GM12878 (cell line): ENCODE data around the gene CATSPER1. TPM values are rescaled to one million over a fixed set of nuclear protein-coding genes. Genes with fewer than 3 reads are reported as not detected.

ENCODE experiments used
- ATAC-seq: fragments of 200-7000 bp; cut with Tn5 transposase; 3 replicates; pipeline ENCODE4 v1.9.1; 2020; ENCODE audit warnings: mild to moderate bottlenecking, moderate library complexity
- BruUV-seq: library from RNA; stranded (reverse); fragments of 400-500 nt; replicated peaks from 2 replicates; lab custom pipeline; 2021; lab: Mats Ljungman, UMichigan
- CTCF ChIA-PET: fragments of 300-600 bp; sonication (Branson Sonifier 250); formaldehyde crosslinking; extraction: SDS; loops from one replicate; lab custom pipeline; 2021; ENCODE audit warnings: inconsistent platforms; lab: Yijun Ruan, JAX
- POLR2A ChIA-PET: fragments of 350-600 bp; formaldehyde crosslinking; extraction: SDS; loops from one replicate; lab custom pipeline; 2021; ENCODE audit warnings: inconsistent platforms; lab: Charles Lee
- RAD21 ChIA-PET: fragments of 300-600 bp; sonication (Branson Sonifier 250); formaldehyde crosslinking; loops from one replicate; lab custom pipeline; 2023; ENCODE audit warnings: antibody characterized with exemption; ENCODE audit not compliant: unreplicated experiment; lab: Charles Lee
- SMC1A ChIA-PET: fragments of 300-600 bp; sonication (Branson Sonifier 250); formaldehyde crosslinking; loops from one replicate; lab custom pipeline; 2023; ENCODE audit not compliant: unreplicated experiment, uncharacterized antibody; lab: Charles Lee
- DNase-seq: peaks from one replicate; pipeline ENCODE4 v3.0.0-alpha.2; 2011; ENCODE audit warnings: low read depth, low spot score
- FAIRE-seq: peaks from 3 replicates; lab custom pipeline; 2011; peaks lifted over from hg19 to GRCh38; lab: Jason Lieb, UNC
- H2AFZ ChIP-seq: 2 replicates; pipeline ENCODE4 v1.6.0; 2011; ENCODE audit warnings: low read depth, low read length, control low read depth; ENCODE audit not compliant: control insufficient read depth
- H3K27ac ChIP-seq: 2 replicates; pipeline ENCODE4 v1.5.1; 2011; ENCODE audit warnings: control low read depth; ENCODE audit not compliant: control insufficient read depth, insufficient read depth
- H3K27me3 ChIP-seq, 2 experiments: replicated peaks in 1 of 2; 2 replicates each; pipeline versions ENCODE4 v1.6.0 to v1.6.1; 2011; ENCODE audit warnings: low read length in 1 of 2; ENCODE audit not compliant: control insufficient read depth in 2 of 2, insufficient read depth in 2 of 2
- H3K36me3 ChIP-seq, 2 experiments: 2 replicates each; pipeline ENCODE4 v1.5.1; 2011; ENCODE audit warnings: low read length in 1 of 2; ENCODE audit not compliant: control insufficient read depth in 2 of 2, insufficient read depth in 2 of 2
- H3K4me1 ChIP-seq: 2 replicates; pipeline ENCODE4 v1.6.1; 2011; ENCODE audit warnings: mild to moderate bottlenecking, low read length, moderate library complexity, mixed read lengths; ENCODE audit not compliant: control insufficient read depth, insufficient read depth
- H3K4me2 ChIP-seq: 2 replicates; pipeline ENCODE4 v1.6.0; 2011; ENCODE audit warnings: control low read depth; ENCODE audit not compliant: control insufficient read depth, insufficient read depth
- H3K4me3 ChIP-seq: fragments of 200-600 bp; sonication (generic); 2 replicates; pipeline ENCODE4 v1.5.1; 2016
- H3K79me2 ChIP-seq: 2 replicates; pipeline ENCODE4 v1.6.0; 2011; ENCODE audit warnings: low read length; ENCODE audit not compliant: control insufficient read depth, insufficient read depth
- H3K9ac ChIP-seq: 2 replicates; pipeline ENCODE4 v1.8.0; 2011; ENCODE audit warnings: low read length, control low read depth, mixed read lengths; ENCODE audit not compliant: control insufficient read depth, insufficient read depth
- H3K9me3 ChIP-seq: replicated peaks from 3 replicates; pipeline ENCODE4 v1.5.1; 2011; ENCODE audit warnings: mild to moderate bottlenecking, low read length; ENCODE audit not compliant: control insufficient read depth, insufficient read depth
- H4K20me1 ChIP-seq: 2 replicates; pipeline ENCODE4 v1.6.0; 2011; ENCODE audit not compliant: control insufficient read depth, insufficient read depth
- ASH2L ChIP-seq: fragments of 300-600, 200-600 bp; sonication (generic); IDR thresholded peaks from 2 replicates; pipeline ENCODE4 v1.6.1; 2017; ENCODE audit warnings: low read depth, mild to moderate bottlenecking, borderline replicate concordance
- BMI1 ChIP-seq: fragments of 450-650 bp; IDR thresholded peaks from 2 replicates; pipeline ENCODE4 v1.6.1; 2016; ENCODE audit warnings: mild to moderate bottlenecking, moderate library complexity, borderline replicate concordance
- E2F4 ChIP-seq: IDR thresholded peaks from 2 replicates; pipeline ENCODE4 v1.6.1; 2012; ENCODE audit warnings: low read depth, low read length, improper control_type of control experiment
- EGR1 ChIP-seq, 2 experiments: IDR thresholded peaks; 1 replicate in 1 of 2; 2 replicates in 1 of 2; pipeline ENCODE4 v1.6.1; 2011 to 2012; ENCODE audit warnings: low read depth in 2 of 2, low read length in 2 of 2, borderline replicate concordance in 1 of 2, mild to moderate bottlenecking in 1 of 2, moderate library complexity in 1 of 2
- ETV6 ChIP-seq, 2 experiments: fragments of 450-650 bp in 1 of 2; IDR thresholded peaks in 1 of 2; conservative IDR thresholded peaks in 1 of 2; 2 replicates each; pipeline ENCODE4 v1.6.1; 2014; ENCODE audit warnings: antibody characterized with exemption in 1 of 2, borderline replicate concordance in 1 of 2, low read depth in 1 of 2, mild to moderate bottlenecking in 1 of 2, moderate library complexity in 1 of 2
- FOXM1 ChIP-seq: IDR thresholded peaks from 2 replicates; pipeline ENCODE4 v1.6.1; 2012; ENCODE audit warnings: low read depth, mild to moderate bottlenecking, inconsistent platforms, low read length, moderate library complexity
- JUNB ChIP-seq: IDR thresholded peaks from 2 replicates; pipeline ENCODE4 v1.6.1; 2016; ENCODE audit warnings: antibody characterized with exemption, mild to moderate bottlenecking
- MLLT1 ChIP-seq: fragments of 450-650 bp; IDR thresholded peaks from 2 replicates; pipeline ENCODE4 v1.6.1; 2016; ENCODE audit warnings: mild to moderate bottlenecking
- POLR2AphosphoS2 ChIP-seq: IDR thresholded peaks from 2 replicates; pipeline ENCODE4 v1.6.1; 2011; ENCODE audit warnings: low read depth, mild to moderate bottlenecking, low read length, improper control_type of control experiment, moderate library complexity
- RELA ChIP-seq: fragments of 450-650 bp; IDR thresholded peaks from 2 replicates; pipeline ENCODE4 v1.8.0; 2014; ENCODE audit warnings: borderline replicate concordance; ENCODE audit not compliant: partially characterized antibody
- STAT1 ChIP-seq: fragments of 450-650 bp; conservative IDR thresholded peaks from 2 replicates; pipeline ENCODE4 v1.6.1; 2014; ENCODE audit warnings: antibody characterized with exemption, mild to moderate bottlenecking
- STAT3 ChIP-seq: IDR thresholded peaks from 2 replicates; pipeline ENCODE4 v1.6.1; 2011; ENCODE audit warnings: low read depth, low read length, improper control_type of control experiment
- TCF7 ChIP-seq: IDR thresholded peaks from 2 replicates; pipeline ENCODE4 v1.6.1; 2014; ENCODE audit warnings: antibody characterized with exemption, borderline replicate concordance
- USF1 ChIP-seq: IDR thresholded peaks from 2 replicates; pipeline ENCODE4 v1.6.1; 2011; ENCODE audit warnings: borderline replicate concordance, low read depth, mild to moderate bottlenecking, moderate library complexity, mixed read lengths, low read length; ENCODE audit not compliant: insufficient read depth; ENCODE audit errors: extremely low read length
- ZSCAN29 ChIP-seq: fragments of 450-650 bp; IDR thresholded peaks from 2 replicates; pipeline ENCODE4 v1.6.1; 2017; ENCODE audit warnings: mild to moderate bottlenecking, moderate library complexity
- WGBS: methylation state at CpG from one replicate; pipeline ENCODE4 v1.1.6; 2016; ENCODE audit warnings: low lambda C conversion rate; ENCODE audit not compliant: insufficient replicate concordance, insufficient coverage; ENCODE audit errors: missing lambda C conversion rate; 5-methylcytosine and 5-hydroxymethylcytosine counted together
- in situ Hi-C: fragments of 300-500 bp; cut with MboI; formaldehyde crosslinking; loops from 9 replicates; pipeline ENCODE4 v1.14.3; 2018; ENCODE audit warnings: mixed read lengths
- intact Hi-C: fragments of 100-400 bp; cut with micrococcal nuclease; formaldehyde crosslinking; loops from one replicate; pipeline ENCODE4 v1.14.2; 2022; ENCODE audit not compliant: unreplicated experiment
- polyA plus RNA-seq, 11 experiments: library from polyadenylated mRNA; depleted of rRNA in 4 of 11; unstranded in 6 of 11; stranded (reverse) in 5 of 11; fragments of >200 nt; fragmentation: Nextera tagmentation in 4 of 11; fragmentation: Illumina TruSeq in 1 of 11; extraction: Ambion mirVana in 4 of 11; extraction: Trizol in 1 of 11; gene quantifications; 1 replicate in 1 of 11; 2 replicates in 10 of 11; pipeline versions ENCODE4 v1.2.1 to v1.2.3, GENCODE V29; 2011 to 2016; ENCODE audit warnings: inconsistent platforms in 2 of 11, missing spikeins in 2 of 11, low read depth in 1 of 11
- total RNA-seq, 4 experiments: library from RNA; depleted of rRNA in 3 of 4; stranded (reverse); fragments of >200 nt in 3 of 4; fragmentation: Illumina TruSeq in 1 of 4; extraction: Trizol in 1 of 4; gene quantifications; 2 replicates each; pipeline versions ENCODE4 v1.2.1 to v1.2.3, GENCODE V29; 2013 to 2021
- TF ChIP-seq, protein P1 (sequence below): IDR thresholded peaks from 2 replicates; pipeline ENCODE4 v1.6.1; 2011; ENCODE audit warnings: mild to moderate bottlenecking, low read depth, low read length, moderate library complexity; ENCODE audit not compliant: insufficient replicate concordance

Gene CATSPER1
- total and polyA plus RNA-seq, 10 of the 15 experiments (the other 5 are each of a cell fraction or from before 2014, with no cell fraction given), result 0.02 to 0.05 TPM; not detected in 8

- H3K27me3 ChIP-seq, result no peaks in the 10 kb centered on the region
- intact Hi-C loops (loop anchor here (5.0 kb wide), 1 partner anchor 151 kb away; no protein-coding TSS in a partner anchor), in situ Hi-C loops (no loop called here)
- H3K9me3 ChIP-seq, result no peaks in the 10 kb centered on the region
- H3K36me3 ChIP-seq, result peaks cover 16 to 32% of the 10 kb centered on the region in 2 experiments
- FAIRE-seq (no peak), DNase-seq (no peak), ATAC-seq (no peak)
- no TSS peak for BruUV-seq
- ChIA-PET SMC1A (interaction anchor here (0.7 to 17.7 kb wide), 17 partner anchors 9 to 405 kb away, joined by 3 to 265 read pairs (median 4); no protein-coding TSS in a partner anchor), POLR2A (interaction anchor here (0.6 to 6.3 kb wide), 14 partner anchors 9 to 200 kb away, joined by 3 to 56 read pairs (median 6); partner anchors contain the start of genes FIBP and SF3B2), CTCF (interaction anchor here (0.9 to 20.0 kb wide), 11 partner anchors 8 to 212 kb away, joined by 3 to 195 read pairs (median 6); partner anchors contain the start of genes CCDC85B and SF3B2), RAD21 (interaction anchor here (0.6 to 7.3 kb wide), 13 partner anchors 10 to 151 kb away, joined by 3 to 81 read pairs (median 6); partner anchors contain the start of gene SF3B2)
- peaks cover 53% of the 10 kb centered on the region for H3K79me2 ChIP-seq
- peak overlapping the region; percentile 81 for H3K9ac ChIP-seq
- H3K4me1 ChIP-seq, result peaks cover 26% of the 10 kb centered on the region
- H2AFZ ChIP-seq, result no peak overlapping the region
- WGBS, result 0% methylated on average over 2 of the region's 2 CpGs
- no peaks in the 10 kb centered on the region for H4K20me1 ChIP-seq
- peak overlapping the region; percentile 74 for H3K27ac ChIP-seq
- H3K4me3 ChIP-seq, result peak overlapping the region; percentile 94
- H3K4me2 ChIP-seq, result peak overlapping the region; percentile 97
- no peak for TF ChIP-seq JUNB
- TF ChIP-seq STAT1, result no peak
- TF ChIP-seq, protein P1, sequence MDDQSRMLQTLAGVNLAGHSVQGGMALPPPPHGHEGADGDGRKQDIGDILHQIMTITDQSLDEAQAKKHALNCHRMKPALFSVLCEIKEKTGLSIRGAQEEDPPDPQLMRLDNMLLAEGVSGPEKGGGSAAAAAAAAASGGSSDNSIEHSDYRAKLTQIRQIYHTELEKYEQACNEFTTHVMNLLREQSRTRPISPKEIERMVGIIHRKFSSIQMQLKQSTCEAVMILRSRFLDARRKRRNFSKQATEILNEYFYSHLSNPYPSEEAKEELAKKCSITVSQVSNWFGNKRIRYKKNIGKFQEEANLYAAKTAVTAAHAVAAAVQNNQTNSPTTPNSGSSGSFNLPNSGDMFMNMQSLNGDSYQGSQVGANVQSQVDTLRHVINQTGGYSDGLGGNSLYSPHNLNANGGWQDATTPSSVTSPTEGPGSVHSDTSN, result no peak
- TF ChIP-seq MLLT1, result no peak
- no peak for TF ChIP-seq BMI1
- TF ChIP-seq RELA, result no peak
- no peak for TF ChIP-seq STAT3
- no peak for TF ChIP-seq ETV6 (conservative IDR thresholded peaks at IDR 0.05 in 1 of 2, IDR thresholded peaks at IDR 0.05 in 1 of 2; ENCODE audit: borderline replicate concordance in 1 of 2, low read depth in 1 of 2)
- no peak for TF ChIP-seq USF1
- no peak for TF ChIP-seq TCF7
- TF ChIP-seq FOXM1, result no peak
- no peak for TF ChIP-seq E2F4
- TF ChIP-seq ZSCAN29, result no peak
- TF ChIP-seq EGR1 (IDR thresholded peaks at IDR 0.05; ENCODE audit: borderline replicate concordance in 1 of 2, low read depth in 2 of 2, low read length in 2 of 2), result no peak
- no peak for TF ChIP-seq ASH2L
- TF ChIP-seq POLR2AphosphoS2, result no peak
These were observed 45.1 kb upstream of the CATSPER1 start for GRCh38 chr11:66071381-66071801.
